Lower leg skin (tissue), 3 donors: ENCODE results near the gene UBR7.

Source experiments
- POLR2A ChIP-seq, 2 donors: fragments of 450-650 bp; IDR thresholded peaks; one replicate each; pipeline ENCODE4 v1.6.1; 2016 to 2017; ENCODE audit warnings: antibody characterized with exemption in 2 of 2, mild to moderate bottlenecking in 1 of 2, moderate library complexity in 1 of 2
- TF ChIP-seq, protein P1 (sequence below), 3 donors: fragments of 450-650 bp; IDR thresholded peaks; one replicate each; pipeline ENCODE4 v1.5.1; 2016; ENCODE audit warnings: antibody characterized with exemption in 3 of 3, mild to moderate bottlenecking in 3 of 3, moderate library complexity in 2 of 3

DNA sequence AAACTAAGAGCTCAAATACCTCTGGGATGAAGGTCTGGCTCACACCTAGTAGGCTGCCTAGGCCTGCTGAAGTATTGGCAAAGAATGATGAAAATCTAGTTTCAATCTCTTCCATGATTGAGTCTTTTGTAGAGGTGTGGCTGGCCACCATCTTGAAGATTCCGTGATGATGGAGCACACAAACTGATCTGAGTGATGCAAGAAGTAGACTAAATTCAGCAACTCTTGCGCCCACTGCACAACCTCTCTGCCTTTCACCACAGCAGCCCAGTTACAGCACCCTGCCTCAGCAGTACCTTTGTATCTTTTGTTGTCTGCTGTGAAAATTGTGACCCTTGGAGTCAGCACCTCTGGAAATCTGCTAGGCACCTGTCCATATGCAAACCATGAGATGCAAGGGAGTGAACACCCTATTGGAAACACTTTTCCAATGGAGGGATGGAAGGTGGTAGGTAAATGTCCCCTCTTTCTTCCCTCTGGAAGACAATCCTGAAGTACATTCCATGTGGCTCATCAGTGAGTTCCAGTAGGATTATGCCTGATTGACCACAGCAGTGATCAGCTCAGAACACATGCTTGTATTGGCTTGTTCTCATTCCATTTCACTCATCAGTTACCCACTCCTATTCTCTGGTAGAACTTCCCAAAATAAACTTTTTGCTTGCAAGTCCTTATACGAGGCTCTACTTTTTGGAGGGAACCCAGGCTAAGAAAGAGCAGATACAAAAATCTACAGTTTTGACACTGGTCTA, 67.2 kb downstream of the UBR7 start:
- no peak for TF ChIP-seq POLR2A (IDR thresholded peaks at IDR 0.05)
- TF ChIP-seq, protein P1, sequence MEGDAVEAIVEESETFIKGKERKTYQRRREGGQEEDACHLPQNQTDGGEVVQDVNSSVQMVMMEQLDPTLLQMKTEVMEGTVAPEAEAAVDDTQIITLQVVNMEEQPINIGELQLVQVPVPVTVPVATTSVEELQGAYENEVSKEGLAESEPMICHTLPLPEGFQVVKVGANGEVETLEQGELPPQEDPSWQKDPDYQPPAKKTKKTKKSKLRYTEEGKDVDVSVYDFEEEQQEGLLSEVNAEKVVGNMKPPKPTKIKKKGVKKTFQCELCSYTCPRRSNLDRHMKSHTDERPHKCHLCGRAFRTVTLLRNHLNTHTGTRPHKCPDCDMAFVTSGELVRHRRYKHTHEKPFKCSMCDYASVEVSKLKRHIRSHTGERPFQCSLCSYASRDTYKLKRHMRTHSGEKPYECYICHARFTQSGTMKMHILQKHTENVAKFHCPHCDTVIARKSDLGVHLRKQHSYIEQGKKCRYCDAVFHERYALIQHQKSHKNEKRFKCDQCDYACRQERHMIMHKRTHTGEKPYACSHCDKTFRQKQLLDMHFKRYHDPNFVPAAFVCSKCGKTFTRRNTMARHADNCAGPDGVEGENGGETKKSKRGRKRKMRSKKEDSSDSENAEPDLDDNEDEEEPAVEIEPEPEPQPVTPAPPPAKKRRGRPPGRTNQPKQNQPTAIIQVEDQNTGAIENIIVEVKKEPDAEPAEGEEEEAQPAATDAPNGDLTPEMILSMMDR (IDR thresholded peaks at IDR 0.05): no peak
